AG04449 (cell line): ENCODE measurements around the gene DAB1.

Experiments
- CTCF ChIA-PET: fragments of 350-600 bp; formaldehyde crosslinking; extraction: SDS; loops from one replicate; lab custom pipeline; 2021; ENCODE audit warnings: antibody characterized with exemption; lab: Yijun Ruan, JAX
- POLR2A ChIA-PET: fragments of 400-600, 350-600 bp; formaldehyde crosslinking; extraction: SDS; loops from one replicate; lab custom pipeline; 2020; ENCODE audit warnings: antibody characterized with exemption, inconsistent platforms; lab: Yijun Ruan, JAX
- DNase-seq: peaks from one replicate; pipeline ENCODE4 v3.0.0-alpha.2; 2010; ENCODE audit warnings: low read depth, low spot score
- H3K4me3 ChIP-seq: 2 replicates; pipeline ENCODE4 v1.5.1; 2011; ENCODE audit warnings: low read depth, mild to moderate bottlenecking, control low read depth, low read length
- CTCF ChIP-seq: IDR thresholded peaks from one replicate; pipeline ENCODE4 v1.5.1; 2011; ENCODE audit warnings: mild to moderate bottlenecking, moderate library complexity, low read length, control low read depth, inconsistent platforms; ENCODE audit not compliant: insufficient read depth; ENCODE audit errors: missing control alignments

Gene DAB1

DNA sequence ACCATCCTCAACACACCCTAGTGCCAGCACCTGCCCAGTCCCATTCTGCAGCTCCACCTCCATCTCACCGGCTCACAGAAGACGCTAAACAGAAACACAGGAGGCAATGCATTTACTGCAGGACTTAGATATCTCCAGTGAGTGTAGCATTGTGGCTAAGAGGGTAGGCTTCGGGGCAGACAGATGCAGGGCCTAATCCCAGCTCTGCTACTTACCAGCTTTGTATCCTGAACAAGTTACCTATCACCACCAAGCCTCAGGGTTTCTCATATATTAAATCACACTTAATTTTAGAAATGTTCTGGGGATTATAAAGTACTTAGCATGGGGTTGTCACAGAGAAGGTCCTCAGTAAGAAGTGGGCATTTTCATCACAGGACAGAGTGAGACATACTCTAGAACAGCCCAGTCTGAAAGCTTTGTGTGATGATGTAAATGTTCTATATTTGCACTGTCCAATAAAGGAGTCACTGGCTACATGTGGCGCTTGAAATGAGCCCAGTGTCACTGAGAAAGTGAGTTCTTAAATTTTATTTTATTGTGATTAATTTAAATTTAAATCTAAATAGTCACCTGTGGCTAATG, 308.7 kb downstream of the DAB1 start:
- CTCF ChIA-PET, result no interaction called here
- DNase-seq, result no peak

GRCh38 chr1:57112148-57112547, 311.7 kb downstream of the DAB1 start:
- POLR2A ChIA-PET, result no interaction called here
- no peak overlapping the region for H3K4me3 ChIP-seq
- CTCF ChIA-PET, result no interaction called here
- no peak for TF ChIP-seq CTCF
- no peak for DNase-seq

More for the DNA sequence above, 308.7 kb downstream of the DAB1 start:
- POLR2A ChIA-PET, result no interaction called here
- H3K4me3 ChIP-seq, result no peak overlapping the region
- no peak for TF ChIP-seq CTCF

GRCh38 chr1:57111175-57111574, 312.7 kb downstream of the DAB1 start:
- ChIA-PET POLR2A (no interaction called here), CTCF (no interaction called here)
- H3K4me3 ChIP-seq, result no peak overlapping the region
- no peak for TF ChIP-seq CTCF
- no peak for DNase-seq

- no peak for TF ChIP-seq CTCF
- POLR2A ChIA-PET, result no interaction called here
- no peak overlapping the region for H3K4me3 ChIP-seq
- CTCF ChIA-PET, result interaction anchor here (1.0 kb wide), 1 partner anchor 36 kb away, joined by 3 read pairs; no protein-coding TSS in a partner anchor
- no peak for DNase-seq
These were observed 314.0 kb downstream of the DAB1 start for GRCh38 chr1:57109883-57110282.

- no peak for DNase-seq
- CTCF ChIA-PET, result interaction anchor here (1.0 kb wide), 1 partner anchor 36 kb away, joined by 3 read pairs; no protein-coding TSS in a partner anchor
- no peak for TF ChIP-seq CTCF
- POLR2A ChIA-PET, result no interaction called here
- no peak overlapping the region for H3K4me3 ChIP-seq
These were observed 314.6 kb downstream of the DAB1 start for GRCh38 chr1:57109247-57109646.

GRCh38 chr1:57106296-57106695, 317.6 kb downstream of the DAB1 start:
- TF ChIP-seq CTCF, result no peak
- H3K4me3 ChIP-seq, result no peak overlapping the region
- no peak for DNase-seq
- POLR2A ChIA-PET, result no interaction called here
- CTCF ChIA-PET, result no interaction called here
